ENCODE results near the gene ATPAF2. TPM values are rescaled to one million over a fixed set of nuclear protein-coding genes. Genes with fewer than 3 reads are reported as not detected.

Gene ATPAF2
- total and polyA plus RNA-seq, 2 donors (not counting 3 experiments of a cell fraction or from before 2014, with no cell fraction given), result 23.2 to 35.7 TPM

DNA sequence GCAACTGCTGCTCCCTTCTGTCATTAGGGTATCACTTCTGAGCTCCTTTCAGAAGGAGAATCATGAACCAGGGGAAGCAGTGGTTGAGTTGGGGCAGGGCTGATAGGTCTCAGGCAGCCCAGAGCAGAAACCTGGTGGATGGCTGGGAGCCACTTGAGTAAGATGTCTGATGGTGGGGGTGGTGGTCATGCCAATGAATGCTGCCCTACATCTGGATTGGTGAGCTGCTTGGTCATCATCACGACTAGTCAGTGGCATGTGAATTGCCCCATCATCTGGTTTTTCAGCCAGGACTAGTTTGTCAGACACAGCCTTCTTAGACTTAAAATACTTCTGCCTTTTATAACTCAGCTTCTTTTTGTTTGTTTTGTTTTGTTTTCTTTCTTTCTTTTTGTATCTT lies 2.8 kb upstream of the ATPAF2 start:
- intact Hi-C loops (cut with micrococcal nuclease), result no loop called here
- DNase-seq (ENCODE audit: low read depth, low spot score) (no peak), FAIRE-seq (no peak)
- H2AFZ ChIP-seq (ENCODE audit: low read depth, low read length), result no peak overlapping the region
- H3K4me1 ChIP-seq (ENCODE audit: control insufficient read depth, extremely low read depth, insufficient read depth, low read length), result peaks cover 20% of the 10 kb centered on the region
- H3K9me1 ChIP-seq (replicated peaks; ENCODE audit: control insufficient read depth, extremely low read depth, insufficient read depth, low read length), result no peaks in the 10 kb centered on the region
- H3K27ac ChIP-seq (ENCODE audit: insufficient read depth, low read depth, low read length), result no peak overlapping the region
- dilution Hi-C loops (cut with MboI; ENCODE audit: extremely low pct_ligation_motif_present, low sequenced_read_pairs), result loop anchor here (25.0 kb wide), 1 partner anchor 154 kb away; no protein-coding TSS in a partner anchor
- TF ChIP-seq POLR2AphosphoS5 (IDR thresholded peaks at IDR 0.05; ENCODE audit: insufficient read depth, low read depth, low read length), result no peak
- no peak for TF ChIP-seq POLR2A (IDR thresholded peaks at IDR 0.05; ENCODE audit: low read depth, low read length)
- TF ChIP-seq FOS (IDR thresholded peaks at IDR 0.05; ENCODE audit: borderline replicate concordance, insufficient read depth, low read length), result no peak
- TF ChIP-seq MYC (IDR thresholded peaks at IDR 0.05; ENCODE audit: low read depth, low read length), result no peak
- TF ChIP-seq, protein P1, sequence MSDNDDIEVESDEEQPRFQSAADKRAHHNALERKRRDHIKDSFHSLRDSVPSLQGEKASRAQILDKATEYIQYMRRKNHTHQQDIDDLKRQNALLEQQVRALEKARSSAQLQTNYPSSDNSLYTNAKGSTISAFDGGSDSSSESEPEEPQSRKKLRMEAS (IDR thresholded peaks at IDR 0.05; ENCODE audit: insufficient read depth, insufficient read length), result no peak
- no peak for TF ChIP-seq EZH2 (IDR thresholded peaks at IDR 0.05; ENCODE audit: borderline replicate concordance, low read depth, low read length, severe bottlenecking)
- TF ChIP-seq, protein P2, sequence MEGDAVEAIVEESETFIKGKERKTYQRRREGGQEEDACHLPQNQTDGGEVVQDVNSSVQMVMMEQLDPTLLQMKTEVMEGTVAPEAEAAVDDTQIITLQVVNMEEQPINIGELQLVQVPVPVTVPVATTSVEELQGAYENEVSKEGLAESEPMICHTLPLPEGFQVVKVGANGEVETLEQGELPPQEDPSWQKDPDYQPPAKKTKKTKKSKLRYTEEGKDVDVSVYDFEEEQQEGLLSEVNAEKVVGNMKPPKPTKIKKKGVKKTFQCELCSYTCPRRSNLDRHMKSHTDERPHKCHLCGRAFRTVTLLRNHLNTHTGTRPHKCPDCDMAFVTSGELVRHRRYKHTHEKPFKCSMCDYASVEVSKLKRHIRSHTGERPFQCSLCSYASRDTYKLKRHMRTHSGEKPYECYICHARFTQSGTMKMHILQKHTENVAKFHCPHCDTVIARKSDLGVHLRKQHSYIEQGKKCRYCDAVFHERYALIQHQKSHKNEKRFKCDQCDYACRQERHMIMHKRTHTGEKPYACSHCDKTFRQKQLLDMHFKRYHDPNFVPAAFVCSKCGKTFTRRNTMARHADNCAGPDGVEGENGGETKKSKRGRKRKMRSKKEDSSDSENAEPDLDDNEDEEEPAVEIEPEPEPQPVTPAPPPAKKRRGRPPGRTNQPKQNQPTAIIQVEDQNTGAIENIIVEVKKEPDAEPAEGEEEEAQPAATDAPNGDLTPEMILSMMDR (IDR thresholded peaks at IDR 0.05; ENCODE audit: extremely low read depth in 1 of 2, insufficient read depth in 1 of 2, low read depth in 1 of 2, low read length in 2 of 2), result no peak
- BruUV-seq (replicated peaks), result no TSS peak
- CTCF ChIA-PET, result interaction anchor here (0.6 to 1.0 kb wide), 2 partner anchors 66 to 140 kb away, joined by 3 to 4 read pairs; no protein-coding TSS in a partner anchor
- peaks cover 12% of the 10 kb centered on the region for H3K79me2 ChIP-seq (ENCODE audit: control insufficient read depth, insufficient read depth, low read length)
- H3K4me3 ChIP-seq (replicated peaks in 1 of 3; ENCODE audit: insufficient read depth in 1 of 3, low read depth in 1 of 3, low read length in 3 of 3), result no peak overlapping the region
- H4K20me1 ChIP-seq (replicated peaks; ENCODE audit: control insufficient read depth, extremely low read depth, insufficient read depth, low read length), result no peaks in the 10 kb centered on the region
- no peak overlapping the region for H3K9ac ChIP-seq (replicated peaks; ENCODE audit: extremely low read depth, insufficient read depth, low read length)
- H3K27me3 ChIP-seq (ENCODE audit: control insufficient read depth in 2 of 2, insufficient read depth in 2 of 2, low read length in 2 of 2), result no peaks in the 10 kb centered on the region
- no peak overlapping the region for H3K4me2 ChIP-seq (ENCODE audit: insufficient read depth, low read length)
- POLR2A ChIA-PET, result no interaction called here
- H3K36me3 ChIP-seq (ENCODE audit: control insufficient read depth in 2 of 2, extremely low read depth in 1 of 2, insufficient read depth in 2 of 2, low read length in 2 of 2), result peaks cover 0 to 2% of the 10 kb centered on the region in 2 experiments
- no peaks in the 10 kb centered on the region for H3K9me3 ChIP-seq (replicated peaks; ENCODE audit: control insufficient read depth, insufficient read depth, low read length)

All from endothelial cell of umbilical vein (primary cell).